Activated CD8-positive, alpha-beta memory T cell treated with anti-CD3 and anti-CD28 coated beads, Interleukin-2, amount 50 U/mL, for 4 hours (primary cell): Measurements from ENCODE around the gene CD28.
A peak's percentile ranks its signal among the peaks of the same experiment; 100 is the strongest.
"Not testable (repeated sequence)": the region's sequence is repeated elsewhere in the genome, so short reads cannot be mapped to it uniquely, and the experiment has no call there.

Experiments used
- DNase-seq: peaks from one replicate; pipeline ENCODE4 v3.0.0-alpha.2; 2020

The CD28 gene

GRCh38 chr2:203750346-203751068, 44.1 kb downstream of the CD28 start:
- DNase-seq, result no peak

GRCh38 chr2:203751685-203752271, 45.3 kb downstream of the CD28 start:
- DNase-seq, result no peak

GRCh38 chr2:203756161-203756560, 49.7 kb downstream of the CD28 start:
- no peak for DNase-seq

- DNase-seq, result no peak
Observed at GRCh38 chr2:203758841-203759689, 52.6 kb downstream of the CD28 start.

- no peak for DNase-seq
Observed at GRCh38 chr2:203759690-203760365, 53.4 kb downstream of the CD28 start.

- no peak for DNase-seq
Observed at GRCh38 chr2:203761121-203761520, 54.7 kb downstream of the CD28 start.

- peak; percentile 27 for DNase-seq
Observed at GRCh38 chr2:203763241-203763937, 57.0 kb downstream of the CD28 start.

- no peak for DNase-seq
Observed at GRCh38 chr2:203763938-203764664, 57.7 kb downstream of the CD28 start.

GRCh38 chr2:203772456-203773165, 66.2 kb downstream of the CD28 start:
- DNase-seq, result no peak

- DNase-seq, result no peak
Observed at GRCh38 chr2:203774760-203775159, 68.3 kb downstream of the CD28 start.

- no peak for DNase-seq
Observed at GRCh38 chr2:203775684-203776083, 69.2 kb downstream of the CD28 start.

- DNase-seq, result no peak
Observed at GRCh38 chr2:203777030-203777429, 70.6 kb downstream of the CD28 start.

- not testable (repeated sequence) for DNase-seq
Observed at GRCh38 chr2:203779477-203780073, 73.1 kb downstream of the CD28 start.

- DNase-seq, result no peak
Observed at GRCh38 chr2:203780231-203780630, 73.8 kb downstream of the CD28 start.

GRCh38 chr2:203781151-203781550, 74.7 kb downstream of the CD28 start:
- DNase-seq, result no peak

- peak; percentile 62 for DNase-seq
Observed at GRCh38 chr2:203782262-203782976, 76.0 kb downstream of the CD28 start.

GRCh38 chr2:203783496-203784203, 77.2 kb downstream of the CD28 start:
- DNase-seq, result no peak

- DNase-seq, result not testable (repeated sequence)
Observed at GRCh38 chr2:203784710-203785270, 78.4 kb downstream of the CD28 start.
